Measurements from ENCODE around the gene COL4A1.

The COL4A1 gene

GRCh38 chr13:110161112-110161882 lies 145.7 kb downstream of the COL4A1 start:
- Histone ChIP-seq H3K4me1 (ENCODE audit: control insufficient read depth, insufficient read depth, low read length, unreplicated experiment) (no peaks in the 10 kb centered on the region), H3K79me2 (ENCODE audit: control insufficient read depth, insufficient read depth, low read length, unreplicated experiment) (no peaks in the 10 kb centered on the region), H3K4me3 (ENCODE audit: low read depth, low read length) (no peak overlapping the region), H2AFZ (ENCODE audit: low read length, unreplicated experiment) (no peak overlapping the region), H3K36me3 (ENCODE audit: insufficient read depth, low read length) (peaks cover 22% of the 10 kb centered on the region; the same call in 1 of the 2 replicates), H3K27me3 (ENCODE audit: insufficient read depth, low read length) (no peaks in the 10 kb centered on the region), H3K27ac (ENCODE audit: low read depth, low read length) (no peak overlapping the region)

DNA sequence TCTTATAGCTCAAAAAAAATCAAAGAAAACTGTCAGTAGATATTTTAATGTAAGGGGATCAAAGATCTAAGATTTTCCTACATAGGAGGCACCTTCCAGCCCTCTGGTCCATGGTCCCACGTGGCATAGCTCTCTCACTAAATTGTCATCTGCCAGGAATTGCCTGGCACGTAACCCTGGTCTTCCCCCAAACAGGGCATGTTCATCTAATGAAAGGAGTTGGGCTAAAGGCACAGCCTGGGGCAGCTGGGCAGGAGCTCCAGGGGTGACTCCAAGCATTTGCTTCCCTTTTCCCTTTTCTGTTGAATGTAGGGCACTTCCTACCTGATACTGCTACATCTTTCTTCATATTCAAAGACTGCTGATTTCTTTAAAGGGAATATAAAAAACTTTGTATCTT lies 148.7 kb downstream of the COL4A1 start:
- Histone ChIP-seq H3K79me2 (ENCODE audit: control insufficient read depth, insufficient read depth, low read length, unreplicated experiment) (no peaks in the 10 kb centered on the region), H3K36me3 (ENCODE audit: insufficient read depth, low read length) (peaks cover 32% of the 10 kb centered on the region), H3K4me1 (ENCODE audit: control insufficient read depth, insufficient read depth, low read length, unreplicated experiment) (no peaks in the 10 kb centered on the region)

DNA sequence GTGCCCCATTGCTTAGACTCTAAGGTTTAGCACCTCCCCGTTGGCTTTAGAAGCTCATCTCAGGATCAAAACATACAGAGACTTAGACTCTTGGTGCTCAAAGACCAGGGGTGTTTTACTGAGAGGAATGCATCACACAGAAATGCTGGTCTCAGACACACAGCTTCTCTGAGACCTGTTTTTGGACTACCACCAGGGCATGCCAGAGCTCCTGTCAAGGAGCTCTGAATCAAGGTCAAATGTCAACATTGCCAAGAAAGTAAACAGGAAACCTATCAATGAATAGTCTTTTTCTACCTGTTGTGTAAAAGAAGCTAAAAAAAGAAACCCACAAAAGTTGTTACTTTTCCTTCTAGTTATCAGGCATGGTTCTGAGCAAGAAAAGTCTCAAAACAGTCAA lies 149.2 kb downstream of the COL4A1 start:
- H3K36me3 ChIP-seq (ENCODE audit: insufficient read depth, low read length): peaks cover 34% of the 10 kb centered on the region
- H2AFZ ChIP-seq (ENCODE audit: low read length, unreplicated experiment): no peak overlapping the region
- H3K4me1 ChIP-seq (ENCODE audit: control insufficient read depth, insufficient read depth, low read length, unreplicated experiment): no peaks in the 10 kb centered on the region
- H3K79me2 ChIP-seq (ENCODE audit: control insufficient read depth, insufficient read depth, low read length, unreplicated experiment): no peaks in the 10 kb centered on the region
- no peaks in the 10 kb centered on the region for H3K27me3 ChIP-seq (ENCODE audit: insufficient read depth, low read length)
- H3K27ac ChIP-seq (ENCODE audit: low read depth, low read length): no peak overlapping the region
- H3K4me3 ChIP-seq (ENCODE audit: low read depth, low read length): no peak overlapping the region

More for the DNA sequence above, 148.7 kb downstream of the COL4A1 start:
- Histone ChIP-seq H2AFZ (ENCODE audit: low read length, unreplicated experiment) (no peak overlapping the region), H3K4me3 (ENCODE audit: low read depth, low read length) (no peak overlapping the region), H3K27ac (ENCODE audit: low read depth, low read length) (no peak overlapping the region), H3K27me3 (ENCODE audit: insufficient read depth, low read length) (no peaks in the 10 kb centered on the region)

DNA sequence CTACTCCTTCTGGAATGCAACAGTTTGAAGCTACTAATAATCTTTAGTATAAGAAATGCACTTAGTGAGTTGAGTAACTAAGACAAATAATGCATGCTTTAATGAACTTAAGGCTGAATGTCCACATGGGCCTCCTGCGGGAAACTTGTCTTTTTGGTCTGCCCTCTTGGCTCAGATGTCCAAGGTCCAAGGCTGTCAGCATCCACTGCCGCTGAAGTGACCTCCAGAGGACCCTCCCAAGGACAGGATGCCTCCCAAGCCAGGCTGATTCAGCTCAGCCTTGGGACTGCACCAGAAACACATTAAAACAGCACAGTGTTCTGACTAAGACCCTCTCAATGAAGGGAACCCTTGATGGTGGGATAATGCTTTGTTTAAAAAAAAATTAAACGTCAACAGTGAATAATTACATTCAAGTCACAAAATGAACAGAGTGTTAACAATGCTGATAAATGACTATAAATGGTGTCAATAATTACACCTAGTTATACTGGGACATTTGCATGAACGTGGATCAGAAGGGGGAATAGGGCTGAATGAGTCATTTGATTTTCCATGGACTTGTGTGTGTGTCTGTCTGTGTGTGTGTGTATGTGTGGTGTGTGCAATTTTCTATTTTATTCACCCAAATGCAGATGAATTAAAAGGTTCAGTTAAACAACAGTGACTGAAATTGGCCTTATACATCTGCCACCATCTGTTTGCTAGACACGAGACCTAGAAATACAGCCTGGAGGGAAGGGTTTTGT lies 150.5 kb downstream of the COL4A1 start:
- Histone ChIP-seq H3K27me3 (ENCODE audit: insufficient read depth, low read length) (no peaks in the 10 kb centered on the region), H3K36me3 (ENCODE audit: insufficient read depth, low read length) (peaks cover 34% of the 10 kb centered on the region), H3K27ac (ENCODE audit: low read depth, low read length) (no peak overlapping the region), H3K4me1 (ENCODE audit: control insufficient read depth, insufficient read depth, low read length, unreplicated experiment) (no peaks in the 10 kb centered on the region), H2AFZ (ENCODE audit: low read length, unreplicated experiment) (no peak overlapping the region), H3K79me2 (ENCODE audit: control insufficient read depth, insufficient read depth, low read length, unreplicated experiment) (no peaks in the 10 kb centered on the region), H3K4me3 (ENCODE audit: low read depth, low read length) (no peak overlapping the region)

- Histone ChIP-seq H2AFZ (ENCODE audit: low read length, unreplicated experiment) (no peak overlapping the region), H3K36me3 (ENCODE audit: insufficient read depth, low read length) (peaks cover 33% of the 10 kb centered on the region), H3K4me3 (ENCODE audit: low read depth, low read length) (no peak overlapping the region), H3K27ac (ENCODE audit: low read depth, low read length) (no peak overlapping the region), H3K27me3 (ENCODE audit: insufficient read depth, low read length) (no peaks in the 10 kb centered on the region), H3K79me2 (ENCODE audit: control insufficient read depth, insufficient read depth, low read length, unreplicated experiment) (no peaks in the 10 kb centered on the region), H3K4me1 (ENCODE audit: control insufficient read depth, insufficient read depth, low read length, unreplicated experiment) (no peaks in the 10 kb centered on the region)
Measured at GRCh38 chr13:110155072-110155471, 151.9 kb downstream of the COL4A1 start.

- Histone ChIP-seq H3K36me3 (ENCODE audit: insufficient read depth, low read length) (peaks cover 31% of the 10 kb centered on the region), H3K27me3 (ENCODE audit: insufficient read depth, low read length) (no peaks in the 10 kb centered on the region), H3K4me1 (ENCODE audit: control insufficient read depth, insufficient read depth, low read length, unreplicated experiment) (no peaks in the 10 kb centered on the region), H2AFZ (ENCODE audit: low read length, unreplicated experiment) (no peak overlapping the region), H3K4me3 (ENCODE audit: low read depth, low read length) (no peak overlapping the region), H3K27ac (ENCODE audit: low read depth, low read length) (no peak overlapping the region), H3K79me2 (ENCODE audit: control insufficient read depth, insufficient read depth, low read length, unreplicated experiment) (no peaks in the 10 kb centered on the region)
Measured at GRCh38 chr13:110154410-110154933, 152.5 kb downstream of the COL4A1 start.

DNA sequence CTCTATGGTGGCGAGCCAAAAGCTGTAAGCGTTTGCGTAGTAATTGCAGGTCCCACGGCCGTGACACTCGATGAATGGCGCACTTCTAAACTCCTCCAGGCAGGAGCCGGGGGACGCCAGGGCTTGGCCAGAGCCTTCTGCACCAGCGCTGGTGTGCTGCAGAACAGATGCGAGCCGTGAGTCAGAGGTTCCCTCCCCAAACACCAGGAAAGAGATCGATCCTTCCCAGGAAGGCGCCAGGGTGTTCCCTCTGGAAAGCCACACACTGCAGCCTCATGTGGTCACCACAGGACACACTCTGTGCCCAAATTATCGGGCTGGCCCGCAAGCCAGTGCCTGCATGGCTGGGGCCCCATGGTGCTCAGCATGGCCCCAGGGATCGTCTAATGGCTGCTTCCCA lies 154.6 kb downstream of the COL4A1 start:
- H3K36me3 ChIP-seq (ENCODE audit: insufficient read depth, low read length): peaks cover 22% of the 10 kb centered on the region
- H3K27me3 ChIP-seq (ENCODE audit: insufficient read depth, low read length): no peaks in the 10 kb centered on the region
- no peak overlapping the region for H2AFZ ChIP-seq (ENCODE audit: low read length, unreplicated experiment)
- H3K4me1 ChIP-seq (ENCODE audit: control insufficient read depth, insufficient read depth, low read length, unreplicated experiment): no peaks in the 10 kb centered on the region
- no peak overlapping the region for H3K27ac ChIP-seq (ENCODE audit: low read depth, low read length)
- no peaks in the 10 kb centered on the region for H3K79me2 ChIP-seq (ENCODE audit: control insufficient read depth, insufficient read depth, low read length, unreplicated experiment)
- no peak overlapping the region for H3K4me3 ChIP-seq (ENCODE audit: low read depth, low read length)

GRCh38 chr13:110151462-110151861 lies 155.5 kb downstream of the COL4A1 start:
- H2AFZ ChIP-seq (ENCODE audit: low read length, unreplicated experiment): no peak overlapping the region
- no peak overlapping the region for H3K4me3 ChIP-seq (ENCODE audit: low read depth, low read length)
- no peak overlapping the region for H3K27ac ChIP-seq (ENCODE audit: low read depth, low read length)
- H3K4me1 ChIP-seq (ENCODE audit: control insufficient read depth, insufficient read depth, low read length, unreplicated experiment): no peaks in the 10 kb centered on the region
- H3K27me3 ChIP-seq (ENCODE audit: insufficient read depth, low read length): no peaks in the 10 kb centered on the region
- H3K79me2 ChIP-seq (ENCODE audit: control insufficient read depth, insufficient read depth, low read length, unreplicated experiment): no peaks in the 10 kb centered on the region
- peaks cover 22% of the 10 kb centered on the region for H3K36me3 ChIP-seq (ENCODE audit: insufficient read depth, low read length)

GRCh38 chr13:110150384-110151101 lies 156.4 kb downstream of the COL4A1 start:
- Histone ChIP-seq H3K79me2 (ENCODE audit: control insufficient read depth, insufficient read depth, low read length, unreplicated experiment) (no peaks in the 10 kb centered on the region), H3K4me3 (ENCODE audit: low read depth, low read length) (no peak overlapping the region), H3K27ac (ENCODE audit: low read depth, low read length) (no peak overlapping the region), H3K36me3 (ENCODE audit: insufficient read depth, low read length) (peaks cover 22% of the 10 kb centered on the region), H3K4me1 (ENCODE audit: control insufficient read depth, insufficient read depth, low read length, unreplicated experiment) (no peaks in the 10 kb centered on the region), H3K27me3 (ENCODE audit: insufficient read depth, low read length) (no peaks in the 10 kb centered on the region), H2AFZ (ENCODE audit: low read length, unreplicated experiment) (no peak overlapping the region)

DNA sequence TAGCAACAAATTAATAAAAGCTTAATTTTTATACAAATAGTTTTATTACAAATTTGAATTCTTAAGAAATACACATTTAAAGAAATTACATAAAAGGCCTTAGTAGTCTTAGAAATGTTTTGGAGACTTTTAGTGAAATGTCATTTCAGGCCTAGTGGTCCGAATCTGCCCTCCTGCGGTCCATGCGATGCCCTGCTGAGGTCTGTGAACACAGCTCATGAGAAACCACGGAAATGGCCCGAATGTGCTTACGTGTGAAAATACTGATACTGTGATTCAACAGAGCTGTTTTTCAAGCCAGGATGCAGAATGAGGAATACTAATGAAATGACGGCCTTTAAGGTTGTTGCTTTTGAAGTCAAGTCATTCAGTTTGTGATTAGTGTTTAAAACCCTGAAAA lies 157.9 kb downstream of the COL4A1 start:
- H3K79me2 ChIP-seq (ENCODE audit: control insufficient read depth, insufficient read depth, low read length, unreplicated experiment): no peaks in the 10 kb centered on the region
- no peaks in the 10 kb centered on the region for H3K27me3 ChIP-seq (ENCODE audit: insufficient read depth, low read length)
- no peak overlapping the region for H3K27ac ChIP-seq (ENCODE audit: low read depth, low read length)
- peaks cover 18% of the 10 kb centered on the region for H3K36me3 ChIP-seq (ENCODE audit: insufficient read depth, low read length)
- H3K4me3 ChIP-seq (ENCODE audit: low read depth, low read length): no peak overlapping the region
- H2AFZ ChIP-seq (ENCODE audit: low read length, unreplicated experiment): no peak overlapping the region
- no peaks in the 10 kb centered on the region for H3K4me1 ChIP-seq (ENCODE audit: control insufficient read depth, insufficient read depth, low read length, unreplicated experiment)

All from ACC112 (cell line).